ENCODE results near the gene DUSP22. TPM values are rescaled to one million over a fixed set of nuclear protein-coding genes. Genes with fewer than 3 reads are reported as not detected.

The DUSP22 gene
- total and polyA plus RNA-seq, 2 experiments from 2014 or later: 12.8 to 36.8 TPM

DNA sequence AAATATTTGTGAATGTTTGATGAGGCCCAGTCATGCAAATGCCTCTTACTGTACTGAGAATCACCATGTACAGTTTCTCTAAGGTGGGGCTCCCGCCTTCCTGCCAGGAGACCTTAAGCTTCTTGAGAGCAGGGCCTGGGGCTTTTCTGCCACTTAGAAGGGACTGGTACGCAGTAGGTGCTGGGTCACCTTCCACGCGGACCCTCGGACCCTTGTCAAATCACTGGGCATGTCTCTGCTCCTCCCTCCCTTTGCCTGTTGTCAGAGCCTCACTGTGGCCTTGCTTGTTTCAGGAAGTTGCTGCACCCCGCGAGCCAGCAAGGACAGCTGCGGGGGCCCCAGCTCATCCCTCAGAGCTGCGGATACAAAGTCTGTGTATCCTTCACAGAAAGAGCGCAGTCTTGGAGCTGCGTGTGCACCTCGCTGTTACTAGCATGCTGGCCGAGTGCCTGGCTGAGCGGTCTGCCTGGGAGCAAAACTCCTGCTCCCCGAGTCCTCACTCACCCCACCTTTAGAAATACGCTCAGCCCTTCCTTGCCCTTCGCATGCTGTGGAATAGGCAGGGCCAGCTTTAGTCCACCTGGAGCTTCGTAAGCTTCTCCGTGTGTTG is 68.6 kb downstream of the DUSP22 start:
- Histone ChIP-seq H3K4me1 (ENCODE audit: insufficient read depth) (no peaks in the 10 kb centered on the region), H3F3A (replicated peaks; ENCODE audit: low read depth) (no peaks in the 10 kb centered on the region), H4K20me1 (replicated peaks; ENCODE audit: insufficient read depth) (no peaks in the 10 kb centered on the region; the same call in 1 of the 2 replicates), H3K36me3 (ENCODE audit: insufficient read depth) (peaks cover 23% of the 10 kb centered on the region), H3K4me2 (no peak overlapping the region), H3K4me3 (no peak overlapping the region), H3K9me2 (ENCODE audit: insufficient read depth) (0 out of 2 replicates have a peak, but pooled peaks cover 6% of the 10 kb centered on the region), H2AFZ (no peak overlapping the region), H3K79me2 (replicated peaks; ENCODE audit: insufficient read depth) (no peaks in the 10 kb centered on the region), H3K27me3 (ENCODE audit: insufficient read depth) (no peaks in the 10 kb centered on the region), H3K27ac (ENCODE audit: low read depth) (no peak overlapping the region)
- peaks cover 99% of the 10 kb centered on the region for H3K9me3 Mint-ChIP-seq
- DNase-seq (ENCODE audit: low spot score) (no peak), ATAC-seq (no peak)
- H3K27ac Mint-ChIP-seq: no peak overlapping the region
- H3K4me1 Mint-ChIP-seq: peaks cover 4% of the 10 kb centered on the region; the same call in 1 of the 3 replicates
- peaks cover 48% of the 10 kb centered on the region for H3K36me3 Mint-ChIP-seq (ENCODE audit: low read depth)
- H3K27me3 Mint-ChIP-seq (ENCODE audit: insufficient read depth, low read depth, poor library complexity): peaks cover 15% of the 10 kb centered on the region
- H3K4me3 Mint-ChIP-seq: no peak overlapping the region
- TF ChIP-seq ZNF114 (CRISPR knock-in tag; IDR thresholded peaks at IDR 0.05): no peak
- no peak for TF ChIP-seq JUNB (IDR thresholded peaks at IDR 0.05; ENCODE audit: unreplicated experiment)
- no peak for TF ChIP-seq POLR2AphosphoS5 (IDR thresholded peaks at IDR 0.05; ENCODE audit: low read depth)
- no peak for TF ChIP-seq ZNF462 (CRISPR knock-in tag; IDR thresholded peaks at IDR 0.05)
- TF ChIP-seq ZNF331 (CRISPR knock-in tag; IDR thresholded peaks at IDR 0.05; ENCODE audit: low read depth): no peak
- TF ChIP-seq NANOG (IDR thresholded peaks at IDR 0.05; ENCODE audit: borderline replicate concordance): no peak
- no peak for TF ChIP-seq EZH2phosphoT487 (IDR thresholded peaks at IDR 0.05; ENCODE audit: unreplicated experiment)
- TF ChIP-seq REST (IDR thresholded peaks at IDR 0.05; ENCODE audit: unreplicated experiment): no peak
- no peak for TF ChIP-seq STAT1 (IDR thresholded peaks at IDR 0.05; ENCODE audit: unreplicated experiment)
